Esophagus (tissue), 2 donors: Measurements from ENCODE around the gene BHLHE40. TPM values are rescaled to one million over a fixed set of nuclear protein-coding genes. Genes with fewer than 3 reads are reported as not detected.

ENCODE experiments used
- H3K27ac ChIP-seq, 2 donors: one replicate each; pipeline ENCODE4 v1.5.1; 2013; ENCODE audit warnings: low read depth in 2 of 2, mild to moderate bottlenecking in 2 of 2, inconsistent platforms in 1 of 2, low read length in 1 of 2, moderate library complexity in 1 of 2
- H3K27me3 ChIP-seq, 2 donors: one replicate each; pipeline ENCODE4 v1.6.1; 2013; ENCODE audit warnings: low read length in 2 of 2, control low read depth in 1 of 2, mild to moderate bottlenecking in 1 of 2; ENCODE audit not compliant: insufficient read depth in 2 of 2, control insufficient read depth in 1 of 2
- H3K36me3 ChIP-seq, 2 donors: one replicate each; pipeline ENCODE4 v1.6.1; 2013; ENCODE audit warnings: low read length in 1 of 2; ENCODE audit not compliant: control insufficient read depth in 2 of 2, insufficient read depth in 2 of 2
- H3K4me1 ChIP-seq, 2 donors: one replicate each; pipeline ENCODE4 v1.6.1; 2013; ENCODE audit warnings: low read length in 1 of 2; ENCODE audit not compliant: control insufficient read depth in 2 of 2, insufficient read depth in 2 of 2
- H3K4me3 ChIP-seq, 2 donors: one replicate each; pipeline ENCODE4 v1.5.1; 2013; ENCODE audit warnings: low read length in 2 of 2, mild to moderate bottlenecking in 2 of 2, low read depth in 1 of 2, moderate library complexity in 1 of 2
- H3K9me3 ChIP-seq, 2 donors: one replicate each; pipeline ENCODE4 v1.6.1; 2013; ENCODE audit warnings: mild to moderate bottlenecking in 2 of 2, low read depth in 1 of 2, low read length in 1 of 2, moderate library complexity in 1 of 2; ENCODE audit not compliant: control insufficient read depth in 2 of 2, insufficient read depth in 1 of 2
- WGBS, 2 donors: extraction: QIAGEN DNeasy Blood & Tissue Kit; methylation state at CpG; one replicate each; pipeline ENCODE4 v1.1.7; 2013; 5-methylcytosine and 5-hydroxymethylcytosine counted together
- polyA plus RNA-seq, 2 donors: library from polyadenylated mRNA; stranded (reverse); fragments of 200-250 nt; gene quantifications; one replicate each; pipeline ENCODE4 v1.2.3, GENCODE V29; 2013
- donor health status: healthy with polysubstance abuse.
- donor health status: Bipolar disorder and iron deficiency.

The BHLHE40 gene
- polyA plus RNA-seq, 2 donors, result 84.0 to 185 TPM

- Histone ChIP-seq H3K9me3 (no peaks in the 10 kb centered on the region), H3K36me3 (no peaks in the 10 kb centered on the region), H3K27ac (no peak overlapping the region), H3K27me3 (no peaks in the 10 kb centered on the region), H3K4me1 (no peaks in the 10 kb centered on the region), H3K4me3 (no peak overlapping the region)
- WGBS, 2 donors, result 64 to 66% methylated on average over 9 of the region's 9 CpGs
Measured at GRCh38 chr3:4972652-4973643, 6.3 kb upstream of the BHLHE40 start.

GRCh38 chr3:4974154-4974553, 5.1 kb upstream of the BHLHE40 start:
- Histone ChIP-seq H3K9me3 (no peaks in the 10 kb centered on the region), H3K36me3 (no peaks in the 10 kb centered on the region), H3K27me3 (no peaks in the 10 kb centered on the region), H3K4me1 (no peaks in the 10 kb centered on the region), H3K4me3 (no peak overlapping the region), H3K27ac (no peak overlapping the region)
- WGBS, 2 donors, result 85% methylated on average over 2 of the region's 2 CpGs

- peak overlapping the region; percentile 47 to 67 for H3K27ac ChIP-seq
- WGBS, 2 donors, result 52 to 72% methylated on average over 4 of the region's 4 CpGs
Measured at GRCh38 chr3:4976109-4976508, 3.1 kb upstream of the BHLHE40 start.

GRCh38 chr3:4977001-4977852, 2.0 kb upstream of the BHLHE40 start:
- H3K36me3 ChIP-seq, result no peaks in the 10 kb centered on the region
- peak overlapping the region; percentile 96 to 100 for H3K27ac ChIP-seq
- H3K9me3 ChIP-seq, result no peaks in the 10 kb centered on the region
- H3K4me3 ChIP-seq, result peak overlapping the region; percentile 73 to 80
- no peaks in the 10 kb centered on the region for H3K27me3 ChIP-seq
- WGBS, 2 donors, result 8 to 14% methylated on average over 35 of the region's 35 CpGs
- H3K4me1 ChIP-seq, result no peaks in the 10 kb centered on the region

More at GRCh38 chr3:4976109-4976508, 3.1 kb upstream of the BHLHE40 start:
- H3K36me3 ChIP-seq, result no peaks in the 10 kb centered on the region
- no peaks in the 10 kb centered on the region for H3K4me1 ChIP-seq
- no peaks in the 10 kb centered on the region for H3K27me3 ChIP-seq
- no peak overlapping the region for H3K4me3 ChIP-seq
- no peaks in the 10 kb centered on the region for H3K9me3 ChIP-seq

- H3K4me3 ChIP-seq, result peak overlapping the region; percentile 73 to 80
- no peaks in the 10 kb centered on the region for H3K27me3 ChIP-seq
- no peaks in the 10 kb centered on the region for H3K9me3 ChIP-seq
- H3K27ac ChIP-seq, result peak overlapping the region; percentile 96 to 100
- peaks cover 0 to under 1% of the 10 kb centered on the region in 2 donors for H3K4me1 ChIP-seq
- peaks cover 0 to 2% of the 10 kb centered on the region in 2 donors for H3K36me3 ChIP-seq
- WGBS, 2 donors, result 0 to 1% methylated on average over 12 to 13 of the region's 13 CpGs
Measured at GRCh38 chr3:4977853-4978203, 1.4 kb upstream of the BHLHE40 start.

GRCh38 chr3:4978204-4978965, 852 bp upstream of the BHLHE40 start:
- peak overlapping the region; percentile 96 to 100 for H3K27ac ChIP-seq
- H3K36me3 ChIP-seq, result peaks cover 0 to 8% of the 10 kb centered on the region in 2 donors
- no peaks in the 10 kb centered on the region for H3K9me3 ChIP-seq
- peak overlapping the region; percentile 73 to 80 for H3K4me3 ChIP-seq
- peaks cover 0 to 6% of the 10 kb centered on the region in 2 donors for H3K4me1 ChIP-seq
- no peaks in the 10 kb centered on the region for H3K27me3 ChIP-seq
- WGBS, 2 donors, result 0 to 1% methylated on average over 57 to 76 of the region's 76 CpGs

- H3K4me3 ChIP-seq, result peak overlapping the region; percentile 80 to 98
- peaks cover 0 to 10% of the 10 kb centered on the region in 2 donors for H3K36me3 ChIP-seq
- H3K4me1 ChIP-seq, result peaks cover 0 to 7% of the 10 kb centered on the region in 2 donors
- 1 to 3% methylated on average over 23 to 31 of the region's 31 CpGs for WGBS, 2 donors
- H3K27ac ChIP-seq, result peak overlapping the region; percentile 96 to 100
- no peaks in the 10 kb centered on the region for H3K9me3 ChIP-seq
- no peaks in the 10 kb centered on the region for H3K27me3 ChIP-seq
Measured at GRCh38 chr3:4978966-4979427, 240 bp upstream of the BHLHE40 start.

GRCh38 chr3:4980229-4981203, 1.3 kb downstream of the BHLHE40 start:
- peaks cover 0 to 10% of the 10 kb centered on the region in 2 donors for H3K36me3 ChIP-seq
- no peaks in the 10 kb centered on the region for H3K9me3 ChIP-seq
- peaks cover 0 to 7% of the 10 kb centered on the region in 2 donors for H3K4me1 ChIP-seq
- H3K27me3 ChIP-seq, result no peaks in the 10 kb centered on the region
- WGBS, 2 donors, result 3% methylated on average over 32 of the region's 32 CpGs
- peak overlapping the region; percentile 80 to 98 for H3K4me3 ChIP-seq
- H3K27ac ChIP-seq, result peak overlapping the region; percentile 93 to 96
